ENCODE data around the gene CHMP5.

GRCh38 chr9:33267151-33267767, 2.4 kb downstream of the CHMP5 start:
- TF ChIP-seq CTCF (IDR thresholded peaks at IDR 0.05; ENCODE audit: insufficient read depth, low read depth, low read length) (no peak), EZH2 (IDR thresholded peaks at IDR 0.05; ENCODE audit: insufficient read depth, low read length) (no peak)

Measured in astrocyte (in vitro differentiated cells and primary cell).